GM23338 (cell line): ENCODE data around the gene TSHZ2. TPM values are rescaled to one million over a fixed set of nuclear protein-coding genes. Genes with fewer than 3 reads are reported as not detected.

Experiments used
- ATAC-seq: fragments of 200-7000 bp; cut with Tn5 transposase; 3 replicates; pipeline ENCODE4 v1.9.1; 2020
- DNase-seq: peaks from one replicate; pipeline ENCODE4 v3.0.0-alpha.2; 2015; ENCODE audit warnings: low spot score
- H2AFZ ChIP-seq: fragments of 200-600 bp; sonication (generic); 2 replicates; pipeline ENCODE4 v1.8.0; 2016; ENCODE audit warnings: antibody characterized with exemption, mild to moderate bottlenecking, moderate library complexity
- H3F3A ChIP-seq: fragments of 200-600 bp; sonication (generic); replicated peaks from 2 replicates; pipeline ENCODE4 v1.8.0; 2017; ENCODE audit warnings: antibody characterized with exemption, mixed run types, low read depth
- H3K27ac ChIP-seq: fragments of 200-600 bp; sonication (generic); 2 replicates; pipeline ENCODE4 v1.6.1; 2016; ENCODE audit warnings: low read depth
- H3K27me3 ChIP-seq: fragments of 200-600 bp; sonication (generic); 2 replicates; pipeline ENCODE4 v1.8.0; 2016; ENCODE audit warnings: mild to moderate bottlenecking, mixed run types, moderate library complexity; ENCODE audit not compliant: insufficient read depth
- H3K36me3 ChIP-seq: fragments of 200-600 bp; sonication (generic); 2 replicates; pipeline ENCODE4 v1.8.0; 2016; ENCODE audit warnings: mild to moderate bottlenecking; ENCODE audit not compliant: insufficient read depth
- H3K4me1 ChIP-seq: fragments of 200-600 bp; sonication (generic); 2 replicates; pipeline ENCODE4 v1.8.0; 2016; ENCODE audit warnings: mild to moderate bottlenecking, moderate library complexity; ENCODE audit not compliant: insufficient read depth
- H3K4me2 ChIP-seq: fragments of 200-600 bp; sonication (generic); 2 replicates; pipeline ENCODE4 v1.7.1; 2017; ENCODE audit warnings: mixed run types
- H3K4me3 ChIP-seq: fragments of 200-600 bp; sonication (generic); 2 replicates; pipeline ENCODE4 v1.6.1; 2016; ENCODE audit warnings: mixed run types
- H3K79me2 ChIP-seq: fragments of 200-600 bp; sonication (generic); replicated peaks from 2 replicates; pipeline ENCODE4 v1.8.0; 2017; ENCODE audit warnings: mild to moderate bottlenecking; ENCODE audit not compliant: insufficient read depth
- H3K9me2 ChIP-seq: fragments of 200-600 bp; sonication (generic); 2 replicates; pipeline ENCODE4 v1.8.0; 2017; ENCODE audit not compliant: insufficient read depth
- H4K20me1 ChIP-seq: fragments of 200-600 bp; sonication (generic); replicated peaks from 2 replicates; pipeline ENCODE4 v1.8.0; 2017; ENCODE audit warnings: mild to moderate bottlenecking; ENCODE audit not compliant: insufficient read depth
- H3K27ac Mint-ChIP-seq: 2 replicates; pipeline ENCODE4 v1.8.0; 2020; ENCODE audit warnings: inconsistent platforms, mild to moderate bottlenecking, moderate library complexity, mixed read lengths
- H3K27me3 Mint-ChIP-seq: 3 replicates; pipeline ENCODE4 v1.8.0; 2022; ENCODE audit warnings: low read depth, mild to moderate bottlenecking, moderate library complexity, mixed read lengths, inconsistent platforms; ENCODE audit not compliant: insufficient read depth, poor library complexity
- H3K36me3 Mint-ChIP-seq: 3 replicates; pipeline ENCODE4 v1.8.0; 2021; ENCODE audit warnings: low read depth, mild to moderate bottlenecking, inconsistent platforms, moderate library complexity, mixed read lengths
- H3K4me1 Mint-ChIP-seq: 3 replicates; pipeline ENCODE4 v1.8.0; 2020; ENCODE audit warnings: mild to moderate bottlenecking, inconsistent platforms, mixed read lengths
- H3K4me3 Mint-ChIP-seq: 3 replicates; pipeline ENCODE4 v1.8.0; 2021; ENCODE audit warnings: moderate library complexity, mild to moderate bottlenecking, inconsistent platforms, mixed read lengths
- H3K9me3 Mint-ChIP-seq: 3 replicates; pipeline ENCODE4 v1.8.0; 2020; ENCODE audit warnings: moderate library complexity, mild to moderate bottlenecking, inconsistent platforms, mixed read lengths
- CREB1 ChIP-seq: fragments of 250-450 bp; sonication (Bioruptor Pico); IDR thresholded peaks from 2 replicates; pipeline ENCODE4 v1.5.0; 2020; ENCODE audit warnings: low read depth, mild to moderate bottlenecking, moderate library complexity
- NANOG ChIP-seq: IDR thresholded peaks from 2 replicates; pipeline ENCODE4 v1.6.1; 2016; ENCODE audit warnings: antibody characterized with exemption, borderline replicate concordance
- STAT1 ChIP-seq: IDR thresholded peaks from one replicate; pipeline ENCODE4 v1.6.1; 2016; ENCODE audit warnings: antibody characterized with exemption; ENCODE audit not compliant: unreplicated experiment
- ZNF462 ChIP-seq: fragments of 250-450 bp; sonication (Bioruptor Pico); IDR thresholded peaks from 2 replicates; pipeline ENCODE4 v1.5.0; 2020; ENCODE audit warnings: mild to moderate bottlenecking, moderate library complexity
- polyA plus RNA-seq: library from polyadenylated mRNA; unstranded; fragments of >200 nt; fragmentation: Nextera tagmentation; extraction: Ambion mirVana; gene quantifications from 2 replicates; pipeline ENCODE4 v1.2.1, GENCODE V29; 2016
- total RNA-seq: library from RNA; depleted of rRNA; stranded (reverse); fragments of >200 nt; shearing (Covaris generic); gene quantifications from 2 replicates; pipeline ENCODE4 v1.2.3, GENCODE V29; 2014
- TF ChIP-seq, protein P1 (sequence below), 2 experiments: fragments of 200-600 bp in 1 of 2; sonication (generic) in 1 of 2; conservative IDR thresholded peaks; 2 replicates each; pipeline versions ENCODE4 v1.5.1 to v1.6.1; 2016 to 2017; ENCODE audit warnings: antibody characterized with exemption in 2 of 2, low read depth in 2 of 2, mild to moderate bottlenecking in 2 of 2, moderate library complexity in 1 of 2

Gene TSHZ2
- total and polyA plus RNA-seq, 2 experiments from 2014 or later = 0.49 to 1.3 TPM

- no peak overlapping the region for H3K4me3 ChIP-seq
- DNase-seq (no peak), ATAC-seq (no peak)
- peaks cover 14% of the 10 kb centered on the region for H3K27me3 Mint-ChIP-seq
- H3K9me3 Mint-ChIP-seq = no peaks in the 10 kb centered on the region
- H3K36me3 Mint-ChIP-seq = no peaks in the 10 kb centered on the region; the same call in 2 of the 3 replicates
- H3K79me2 ChIP-seq = no peaks in the 10 kb centered on the region
- H3K9me2 ChIP-seq = 0 out of 2 replicates have a peak, but pooled peaks cover 6% of the 10 kb centered on the region
- H3K27ac ChIP-seq = no peak overlapping the region
- TF ChIP-seq, protein P1, sequence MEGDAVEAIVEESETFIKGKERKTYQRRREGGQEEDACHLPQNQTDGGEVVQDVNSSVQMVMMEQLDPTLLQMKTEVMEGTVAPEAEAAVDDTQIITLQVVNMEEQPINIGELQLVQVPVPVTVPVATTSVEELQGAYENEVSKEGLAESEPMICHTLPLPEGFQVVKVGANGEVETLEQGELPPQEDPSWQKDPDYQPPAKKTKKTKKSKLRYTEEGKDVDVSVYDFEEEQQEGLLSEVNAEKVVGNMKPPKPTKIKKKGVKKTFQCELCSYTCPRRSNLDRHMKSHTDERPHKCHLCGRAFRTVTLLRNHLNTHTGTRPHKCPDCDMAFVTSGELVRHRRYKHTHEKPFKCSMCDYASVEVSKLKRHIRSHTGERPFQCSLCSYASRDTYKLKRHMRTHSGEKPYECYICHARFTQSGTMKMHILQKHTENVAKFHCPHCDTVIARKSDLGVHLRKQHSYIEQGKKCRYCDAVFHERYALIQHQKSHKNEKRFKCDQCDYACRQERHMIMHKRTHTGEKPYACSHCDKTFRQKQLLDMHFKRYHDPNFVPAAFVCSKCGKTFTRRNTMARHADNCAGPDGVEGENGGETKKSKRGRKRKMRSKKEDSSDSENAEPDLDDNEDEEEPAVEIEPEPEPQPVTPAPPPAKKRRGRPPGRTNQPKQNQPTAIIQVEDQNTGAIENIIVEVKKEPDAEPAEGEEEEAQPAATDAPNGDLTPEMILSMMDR (conservative IDR thresholded peaks at IDR 0.05; ENCODE audit: low read depth in 2 of 2) = no peak
- TF ChIP-seq ZNF462 (CRISPR knock-in tag) (no peak), STAT1 (no peak), NANOG (no peak), CREB1 (CRISPR knock-in tag) (no peak)
- H3K4me1 Mint-ChIP-seq = peaks cover 27% of the 10 kb centered on the region
- H3K4me1 ChIP-seq = peaks cover 17% of the 10 kb centered on the region; the same call in 1 of the 2 replicates
- H3K27ac Mint-ChIP-seq = no peak overlapping the region
- H2AFZ ChIP-seq = no peak overlapping the region
- H4K20me1 ChIP-seq = no peaks in the 10 kb centered on the region
- no peaks in the 10 kb centered on the region for H3K27me3 ChIP-seq
- H3K4me3 Mint-ChIP-seq = no peak overlapping the region
- H3K4me2 ChIP-seq = no peak overlapping the region
- no peaks in the 10 kb centered on the region for H3K36me3 ChIP-seq
- H3F3A ChIP-seq = no peaks in the 10 kb centered on the region
These were observed 360.1 kb downstream of the TSHZ2 start for GRCh38 chr20:53332022-53332837.
